ENCODE measurements around the gene GRID2.

The GRID2 gene

GRCh38 chr4:93186846-93187245, 883.1 kb downstream of the GRID2 start:
- Histone ChIP-seq H3K9ac (no peak overlapping the region), H3K4me1 (no peaks in the 10 kb centered on the region), H3K36me3 (no peaks in the 10 kb centered on the region), H3K4me3 (no peak overlapping the region), H3K4me2 (no peak overlapping the region), H3K27ac (no peak overlapping the region), H4K20me1 (no peaks in the 10 kb centered on the region), H3K27me3 (no peaks in the 10 kb centered on the region), H3K9me3 (no peaks in the 10 kb centered on the region)
- no peak for TF ChIP-seq Cebpa-rat (IDR thresholded peaks at IDR 0.05)

- H3K4me3 ChIP-seq = no peak overlapping the region
- H4K20me1 ChIP-seq = no peaks in the 10 kb centered on the region
- H3K4me1 ChIP-seq = no peaks in the 10 kb centered on the region
- no peak overlapping the region for H3K4me2 ChIP-seq
- TF ChIP-seq Cebpa-rat (IDR thresholded peaks at IDR 0.05) = no peak
- no peaks in the 10 kb centered on the region for H3K27me3 ChIP-seq
- H3K9ac ChIP-seq = no peak overlapping the region
- no peaks in the 10 kb centered on the region for H3K9me3 ChIP-seq
- H3K36me3 ChIP-seq = no peaks in the 10 kb centered on the region
- no peak overlapping the region for H3K27ac ChIP-seq
These were observed 883.7 kb downstream of the GRID2 start for GRCh38 chr4:93187466-93187865.

- no peak overlapping the region for H3K4me3 ChIP-seq
- no peak overlapping the region for H3K9ac ChIP-seq
- no peak for TF ChIP-seq Cebpa-rat (IDR thresholded peaks at IDR 0.05)
These were observed 884.1 kb downstream of the GRID2 start for GRCh38 chr4:93187892-93188291.

GRCh38 chr4:93199492-93199891, 895.7 kb downstream of the GRID2 start:
- no peaks in the 10 kb centered on the region for H4K20me1 ChIP-seq
- H3K27me3 ChIP-seq = no peaks in the 10 kb centered on the region
- no peaks in the 10 kb centered on the region for H3K4me1 ChIP-seq
- H3K27ac ChIP-seq = no peak overlapping the region
- H3K4me3 ChIP-seq = no peak overlapping the region
- no peak overlapping the region for H3K4me2 ChIP-seq
- H3K36me3 ChIP-seq = no peaks in the 10 kb centered on the region
- no peaks in the 10 kb centered on the region for H3K9me3 ChIP-seq
- H3K9ac ChIP-seq = no peak overlapping the region
- no peak for TF ChIP-seq Cebpa-rat (IDR thresholded peaks at IDR 0.05)

More at GRCh38 chr4:93187892-93188291, 884.1 kb downstream of the GRID2 start:
- no peak overlapping the region for H3K27ac ChIP-seq
- no peaks in the 10 kb centered on the region for H4K20me1 ChIP-seq
- H3K36me3 ChIP-seq = no peaks in the 10 kb centered on the region
- no peak overlapping the region for H3K4me2 ChIP-seq
- no peaks in the 10 kb centered on the region for H3K9me3 ChIP-seq
- H3K27me3 ChIP-seq = no peaks in the 10 kb centered on the region
- H3K4me1 ChIP-seq = no peaks in the 10 kb centered on the region

- Histone ChIP-seq H3K36me3 (no peaks in the 10 kb centered on the region), H3K27me3 (no peaks in the 10 kb centered on the region), H3K9ac (no peak overlapping the region), H4K20me1 (no peaks in the 10 kb centered on the region), H3K4me2 (no peak overlapping the region), H3K27ac (no peak overlapping the region), H3K4me3 (no peak overlapping the region), H3K9me3 (no peaks in the 10 kb centered on the region), H3K4me1 (no peaks in the 10 kb centered on the region)
- TF ChIP-seq Cebpa-rat (IDR thresholded peaks at IDR 0.05) = no peak
These were observed 897.8 kb downstream of the GRID2 start for GRCh38 chr4:93201471-93202096.

- Histone ChIP-seq H3K4me2 (no peak overlapping the region), H3K36me3 (no peaks in the 10 kb centered on the region), H4K20me1 (no peaks in the 10 kb centered on the region), H3K4me3 (no peak overlapping the region), H3K27ac (no peak overlapping the region), H3K9ac (no peak overlapping the region), H3K27me3 (no peaks in the 10 kb centered on the region), H3K9me3 (no peaks in the 10 kb centered on the region), H3K4me1 (no peaks in the 10 kb centered on the region)
- TF ChIP-seq Cebpa-rat (IDR thresholded peaks at IDR 0.05) = no peak
These were observed 899.9 kb downstream of the GRID2 start for GRCh38 chr4:93203708-93204107.

- H3K27ac ChIP-seq = no peak overlapping the region
- H3K9me3 ChIP-seq = no peaks in the 10 kb centered on the region
- no peak overlapping the region for H3K9ac ChIP-seq
- H3K4me1 ChIP-seq = no peaks in the 10 kb centered on the region
- H3K36me3 ChIP-seq = no peaks in the 10 kb centered on the region
- H3K4me2 ChIP-seq = no peak overlapping the region
- H3K27me3 ChIP-seq = no peaks in the 10 kb centered on the region
- TF ChIP-seq Cebpa-rat (IDR thresholded peaks at IDR 0.05) = no peak
- H4K20me1 ChIP-seq = no peaks in the 10 kb centered on the region
- no peak overlapping the region for H3K4me3 ChIP-seq
These were observed 908.5 kb downstream of the GRID2 start for GRCh38 chr4:93212250-93212649.

- Histone ChIP-seq H4K20me1 (no peaks in the 10 kb centered on the region), H3K36me3 (no peaks in the 10 kb centered on the region), H3K27ac (no peak overlapping the region), H3K4me1 (no peaks in the 10 kb centered on the region), H3K27me3 (no peaks in the 10 kb centered on the region), H3K9me3 (no peaks in the 10 kb centered on the region), H3K9ac (no peak overlapping the region), H3K4me2 (no peak overlapping the region), H3K4me3 (no peak overlapping the region)
- TF ChIP-seq Cebpa-rat (IDR thresholded peaks at IDR 0.05) = no peak
These were observed 912.9 kb downstream of the GRID2 start for GRCh38 chr4:93216646-93217045.

- Histone ChIP-seq H3K27me3 (no peaks in the 10 kb centered on the region), H3K4me1 (no peaks in the 10 kb centered on the region), H3K4me3 (no peak overlapping the region), H4K20me1 (no peaks in the 10 kb centered on the region), H3K9me3 (no peaks in the 10 kb centered on the region), H3K27ac (no peak overlapping the region), H3K4me2 (no peak overlapping the region), H3K36me3 (no peaks in the 10 kb centered on the region), H3K9ac (no peak overlapping the region)
- no peak for TF ChIP-seq Cebpa-rat (IDR thresholded peaks at IDR 0.05)
These were observed 913.7 kb downstream of the GRID2 start for GRCh38 chr4:93217431-93217830.

GRCh38 chr4:93221771-93222170, 918.0 kb downstream of the GRID2 start:
- Histone ChIP-seq H3K9me3 (no peaks in the 10 kb centered on the region), H4K20me1 (no peaks in the 10 kb centered on the region), H3K27me3 (no peaks in the 10 kb centered on the region), H3K4me2 (no peak overlapping the region), H3K36me3 (no peaks in the 10 kb centered on the region), H3K4me1 (no peaks in the 10 kb centered on the region), H3K9ac (no peak overlapping the region), H3K4me3 (no peak overlapping the region), H3K27ac (no peak overlapping the region)
- TF ChIP-seq Cebpa-rat (IDR thresholded peaks at IDR 0.05) = no peak

GRCh38 chr4:93228021-93228420, 924.3 kb downstream of the GRID2 start:
- TF ChIP-seq Cebpa-rat (IDR thresholded peaks at IDR 0.05) = no peak
- Histone ChIP-seq H3K36me3 (no peaks in the 10 kb centered on the region), H3K9ac (no peak overlapping the region), H3K4me2 (no peak overlapping the region), H3K27ac (no peak overlapping the region), H3K27me3 (no peaks in the 10 kb centered on the region), H3K4me1 (no peaks in the 10 kb centered on the region), H4K20me1 (no peaks in the 10 kb centered on the region), H3K4me3 (no peak overlapping the region), H3K9me3 (no peaks in the 10 kb centered on the region)

Data from BLaER1 (cell line).